HEK293 (cell line): Measurements from ENCODE around the gene CRACR2A.

Experiments used
- EGR2 ChIP-seq: fragments of 450-650 bp; formaldehyde crosslinking; IDR thresholded peaks from 2 replicates; pipeline ENCODE4 v1.5.1; 2016; ENCODE audit warnings: low read depth, missing biosample characterization, missing genetic modification characterization
- GLI2 ChIP-seq: fragments of 450-650 bp; formaldehyde crosslinking; IDR thresholded peaks from 2 replicates; pipeline ENCODE4; 2017; ENCODE audit warnings: missing biosample characterization, missing genetic modification characterization, low read depth, borderline replicate concordance
- HOXC10 ChIP-seq: sonication (generic); formaldehyde crosslinking; IDR thresholded peaks from 2 replicates; pipeline ENCODE4 v1.8.1; 2023; ENCODE audit warnings: mild to moderate bottlenecking, missing genetic modification reagents
- PBX3 ChIP-seq: sonication (generic); formaldehyde crosslinking; IDR thresholded peaks from 2 replicates; pipeline ENCODE4 v1.8.1; 2022; ENCODE audit warnings: mild to moderate bottlenecking, moderate library complexity, missing genetic modification reagents
- PRDM4 ChIP-seq: fragments of 450-650 bp; formaldehyde crosslinking; IDR thresholded peaks from 2 replicates; pipeline ENCODE4 v1.5.1; 2017; ENCODE audit warnings: missing biosample characterization, missing genetic modification characterization
- SCRT1 ChIP-seq: fragments of 450-650 bp; formaldehyde crosslinking; IDR thresholded peaks from 2 replicates; pipeline ENCODE4 v1.5.1; 2016; ENCODE audit warnings: missing biosample characterization, missing genetic modification characterization, borderline replicate concordance
- ZBTB7A ChIP-seq: fragments of 450-650 bp; formaldehyde crosslinking; IDR thresholded peaks from 2 replicates; pipeline ENCODE4 v1.5.1; 2016; ENCODE audit warnings: low read depth, missing biosample characterization, missing genetic modification characterization
- ZFHX2 ChIP-seq: fragments of 450-650 bp; formaldehyde crosslinking; conservative IDR thresholded peaks from 2 replicates; pipeline ENCODE4 v1.5.1; 2016; ENCODE audit warnings: missing biosample characterization, missing genetic modification characterization
- ZNF184 ChIP-seq: fragments of 450-650 bp; IDR thresholded peaks from 2 replicates; pipeline ENCODE4 v1.5.1; 2018; ENCODE audit warnings: missing biosample characterization, mild to moderate bottlenecking, missing genetic modification characterization
- ZNF19 ChIP-seq: fragments of 450-650 bp; formaldehyde crosslinking; IDR thresholded peaks from 2 replicates; pipeline ENCODE4; 2016; ENCODE audit warnings: missing biosample characterization, missing genetic modification characterization, low read depth
- ZNF202 ChIP-seq: fragments of 450-650 bp; formaldehyde crosslinking; IDR thresholded peaks from 2 replicates; pipeline ENCODE4 v1.5.1; 2016; ENCODE audit warnings: missing biosample characterization, missing genetic modification characterization, borderline replicate concordance
- ZNF48 ChIP-seq: fragments of 450-650 bp; formaldehyde crosslinking; IDR thresholded peaks from 2 replicates; pipeline ENCODE4 v1.5.1; 2016; ENCODE audit warnings: missing biosample characterization, missing genetic modification characterization
- ZNF501 ChIP-seq: fragments of 450-650 bp; formaldehyde crosslinking; IDR thresholded peaks from 2 replicates; pipeline ENCODE4 v1.5.1; 2016; ENCODE audit warnings: missing biosample characterization, missing genetic modification characterization
- ZNF596 ChIP-seq: fragments of 450-650 bp; IDR thresholded peaks from 2 replicates; pipeline ENCODE4 v1.5.0; 2018; ENCODE audit warnings: missing biosample characterization, mild to moderate bottlenecking, missing genetic modification characterization, moderate library complexity
- ZNF677 ChIP-seq: fragments of 450-650 bp; IDR thresholded peaks from 2 replicates; pipeline ENCODE4 v1.5.0; 2018; ENCODE audit warnings: missing biosample characterization, mild to moderate bottlenecking, missing genetic modification characterization, moderate library complexity
- ZNF707 ChIP-seq: fragments of 450-650 bp; formaldehyde crosslinking; IDR thresholded peaks from 2 replicates; pipeline ENCODE4 v1.5.1; 2016; ENCODE audit warnings: missing biosample characterization, missing genetic modification characterization
- ZSCAN30 ChIP-seq: fragments of 450-650 bp; IDR thresholded peaks from 2 replicates; pipeline ENCODE4 v1.5.1; 2018; ENCODE audit warnings: missing biosample characterization, mild to moderate bottlenecking, missing genetic modification characterization, moderate library complexity
- ZXDB ChIP-seq: fragments of 450-650 bp; formaldehyde crosslinking; IDR thresholded peaks from 2 replicates; pipeline ENCODE4 v1.5.1; 2016; ENCODE audit warnings: missing biosample characterization, missing genetic modification characterization
- TF ChIP-seq, protein P1 (sequence below): fragments of 450-650 bp; formaldehyde crosslinking; IDR thresholded peaks from 2 replicates; pipeline ENCODE4 v1.5.1; 2016; ENCODE audit warnings: missing biosample characterization, missing genetic modification characterization, borderline replicate concordance
- TF ChIP-seq, protein P2 (sequence below): fragments of 450-650 bp; formaldehyde crosslinking; conservative IDR thresholded peaks from 2 replicates; pipeline ENCODE4 v1.5.1; 2016; ENCODE audit warnings: low read depth, missing biosample characterization, missing genetic modification characterization
- TF ChIP-seq, protein P3 (sequence below): fragments of 450-650 bp; formaldehyde crosslinking; conservative IDR thresholded peaks from 2 replicates; pipeline ENCODE4 v1.5.1; 2016; ENCODE audit warnings: low read depth, missing biosample characterization, missing genetic modification characterization
- TF ChIP-seq, protein P4 (sequence below): fragments of 450-650 bp; IDR thresholded peaks from 2 replicates; pipeline ENCODE4 v1.5.1; 2018; ENCODE audit warnings: missing biosample characterization, mild to moderate bottlenecking, missing genetic modification characterization

The CRACR2A gene

DNA sequence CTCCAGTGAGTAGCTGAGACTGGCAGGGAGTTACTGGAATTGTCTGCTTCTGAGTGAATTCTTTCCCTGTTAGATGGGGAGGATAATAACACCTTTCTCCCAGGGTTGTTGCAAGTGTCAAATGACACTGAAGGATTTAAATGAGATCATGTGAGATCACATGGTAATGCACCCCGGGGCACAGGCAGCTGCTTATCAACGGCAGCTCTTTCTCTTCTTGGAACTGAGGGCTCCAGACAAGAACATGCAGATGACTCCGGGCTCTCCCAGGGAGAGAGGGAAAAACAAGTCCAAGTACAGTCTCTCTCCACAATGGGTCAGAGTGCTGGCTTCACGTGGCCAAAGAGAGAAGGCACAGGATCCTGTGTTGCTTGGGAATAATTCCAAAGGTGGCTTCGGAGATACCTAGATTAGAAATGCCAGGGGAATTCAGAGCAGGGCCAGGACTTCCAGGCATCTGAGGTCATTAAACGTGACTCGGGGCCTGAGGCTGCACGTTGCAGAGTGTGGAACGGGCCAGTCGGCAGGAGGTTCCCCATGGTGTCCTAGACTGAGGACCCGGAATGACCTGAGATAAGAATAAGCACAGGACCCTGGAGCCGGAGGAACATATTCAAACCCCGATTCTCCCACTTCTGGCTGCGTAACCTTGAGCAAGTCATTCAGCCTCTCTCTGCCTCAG, 152.7 kb downstream of the CRACR2A start (continued):
- TF ChIP-seq ZNF596 (tag by site-specific recombination) = no peak
- TF ChIP-seq ZBTB7A (tag by site-specific recombination) = no peak
- TF ChIP-seq ZNF707 (tag by site-specific recombination) = no peak
- no peak for TF ChIP-seq GLI2
- no peak for TF ChIP-seq EGR2
- TF ChIP-seq, protein P1, sequence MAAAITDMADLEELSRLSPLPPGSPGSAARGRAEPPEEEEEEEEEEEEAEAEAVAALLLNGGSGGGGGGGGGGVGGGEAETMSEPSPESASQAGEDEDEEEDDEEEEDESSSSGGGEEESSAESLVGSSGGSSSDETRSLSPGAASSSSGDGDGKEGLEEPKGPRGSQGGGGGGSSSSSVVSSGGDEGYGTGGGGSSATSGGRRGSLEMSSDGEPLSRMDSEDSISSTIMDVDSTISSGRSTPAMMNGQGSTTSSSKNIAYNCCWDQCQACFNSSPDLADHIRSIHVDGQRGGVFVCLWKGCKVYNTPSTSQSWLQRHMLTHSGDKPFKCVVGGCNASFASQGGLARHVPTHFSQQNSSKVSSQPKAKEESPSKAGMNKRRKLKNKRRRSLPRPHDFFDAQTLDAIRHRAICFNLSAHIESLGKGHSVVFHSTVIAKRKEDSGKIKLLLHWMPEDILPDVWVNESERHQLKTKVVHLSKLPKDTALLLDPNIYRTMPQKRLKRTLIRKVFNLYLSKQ (tag by site-specific recombination) = no peak
- TF ChIP-seq, protein P2, sequence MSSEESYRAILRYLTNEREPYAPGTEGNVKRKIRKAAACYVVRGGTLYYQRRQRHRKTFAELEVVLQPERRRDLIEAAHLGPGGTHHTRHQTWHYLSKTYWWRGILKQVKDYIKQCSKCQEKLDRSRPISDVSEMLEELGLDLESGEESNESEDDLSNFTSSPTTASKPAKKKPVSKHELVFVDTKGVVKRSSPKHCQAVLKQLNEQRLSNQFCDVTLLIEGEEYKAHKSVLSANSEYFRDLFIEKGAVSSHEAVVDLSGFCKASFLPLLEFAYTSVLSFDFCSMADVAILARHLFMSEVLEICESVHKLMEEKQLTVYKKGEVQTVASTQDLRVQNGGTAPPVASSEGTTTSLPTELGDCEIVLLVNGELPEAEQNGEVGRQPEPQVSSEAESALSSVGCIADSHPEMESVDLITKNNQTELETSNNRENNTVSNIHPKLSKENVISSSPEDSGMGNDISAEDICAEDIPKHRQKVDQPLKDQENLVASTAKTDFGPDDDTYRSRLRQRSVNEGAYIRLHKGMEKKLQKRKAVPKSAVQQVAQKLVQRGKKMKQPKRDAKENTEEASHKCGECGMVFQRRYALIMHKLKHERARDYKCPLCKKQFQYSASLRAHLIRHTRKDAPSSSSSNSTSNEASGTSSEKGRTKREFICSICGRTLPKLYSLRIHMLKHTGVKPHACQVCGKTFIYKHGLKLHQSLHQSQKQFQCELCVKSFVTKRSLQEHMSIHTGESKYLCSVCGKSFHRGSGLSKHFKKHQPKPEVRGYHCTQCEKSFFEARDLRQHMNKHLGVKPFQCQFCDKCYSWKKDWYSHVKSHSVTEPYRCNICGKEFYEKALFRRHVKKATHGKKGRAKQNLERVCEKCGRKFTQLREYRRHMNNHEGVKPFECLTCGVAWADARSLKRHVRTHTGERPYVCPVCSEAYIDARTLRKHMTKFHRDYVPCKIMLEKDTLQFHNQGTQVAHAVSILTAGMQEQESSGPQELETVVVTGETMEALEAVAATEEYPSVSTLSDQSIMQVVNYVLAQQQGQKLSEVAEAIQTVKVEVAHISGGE (tag by site-specific recombination) = no peak
- TF ChIP-seq ZNF501 (tag by site-specific recombination) = no peak
- no peak for TF ChIP-seq HOXC10 (CRISPR knock-in tag)
- no peak for TF ChIP-seq ZFHX2 (tag by site-specific recombination)
- TF ChIP-seq ZNF48 (tag by site-specific recombination) = no peak
- TF ChIP-seq, protein P3, sequence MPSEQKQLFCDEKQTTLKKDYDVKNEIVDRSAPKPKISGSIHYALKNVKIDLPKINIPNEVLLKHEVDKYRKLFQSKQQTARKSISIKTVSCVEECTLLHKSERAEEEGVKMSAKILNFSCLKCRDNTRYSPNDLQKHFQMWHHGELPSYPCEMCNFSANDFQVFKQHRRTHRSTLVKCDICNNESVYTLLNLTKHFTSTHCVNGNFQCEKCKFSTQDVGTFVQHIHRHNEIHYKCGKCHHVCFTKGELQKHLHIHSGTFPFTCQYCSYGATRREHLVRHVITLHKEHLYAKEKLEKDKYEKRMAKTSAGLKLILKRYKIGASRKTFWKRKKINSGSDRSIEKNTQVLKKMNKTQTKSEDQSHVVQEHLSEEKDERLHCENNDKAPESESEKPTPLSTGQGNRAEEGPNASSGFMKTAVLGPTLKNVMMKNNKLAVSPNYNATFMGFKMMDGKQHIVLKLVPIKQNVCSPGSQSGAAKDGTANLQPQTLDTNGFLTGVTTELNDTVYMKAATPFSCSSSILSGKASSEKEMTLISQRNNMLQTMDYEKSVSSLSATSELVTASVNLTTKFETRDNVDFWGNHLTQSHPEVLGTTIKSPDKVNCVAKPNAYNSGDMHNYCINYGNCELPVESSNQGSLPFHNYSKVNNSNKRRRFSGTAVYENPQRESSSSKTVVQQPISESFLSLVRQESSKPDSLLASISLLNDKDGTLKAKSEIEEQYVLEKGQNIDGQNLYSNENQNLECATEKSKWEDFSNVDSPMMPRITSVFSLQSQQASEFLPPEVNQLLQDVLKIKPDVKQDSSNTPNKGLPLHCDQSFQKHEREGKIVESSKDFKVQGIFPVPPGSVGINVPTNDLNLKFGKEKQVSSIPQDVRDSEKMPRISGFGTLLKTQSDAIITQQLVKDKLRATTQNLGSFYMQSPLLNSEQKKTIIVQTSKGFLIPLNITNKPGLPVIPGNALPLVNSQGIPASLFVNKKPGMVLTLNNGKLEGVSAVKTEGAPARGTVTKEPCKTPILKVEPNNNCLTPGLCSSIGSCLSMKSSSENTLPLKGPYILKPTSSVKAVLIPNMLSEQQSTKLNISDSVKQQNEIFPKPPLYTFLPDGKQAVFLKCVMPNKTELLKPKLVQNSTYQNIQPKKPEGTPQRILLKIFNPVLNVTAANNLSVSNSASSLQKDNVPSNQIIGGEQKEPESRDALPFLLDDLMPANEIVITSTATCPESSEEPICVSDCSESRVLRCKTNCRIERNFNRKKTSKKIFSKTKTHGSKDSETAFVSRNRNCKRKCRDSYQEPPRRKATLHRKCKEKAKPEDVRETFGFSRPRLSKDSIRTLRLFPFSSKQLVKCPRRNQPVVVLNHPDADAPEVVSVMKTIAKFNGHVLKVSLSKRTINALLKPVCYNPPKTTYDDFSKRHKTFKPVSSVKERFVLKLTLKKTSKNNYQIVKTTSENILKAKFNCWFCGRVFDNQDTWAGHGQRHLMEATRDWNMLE (tag by site-specific recombination) = no peak
- no peak for TF ChIP-seq PRDM4
- peak; percentile 40; the same call in 1 of the 2 replicates for TF ChIP-seq ZNF677 (tag by site-specific recombination)
- TF ChIP-seq ZSCAN30 = no peak
- TF ChIP-seq SCRT1 (tag by site-specific recombination) = no peak
- no peak for TF ChIP-seq PBX3 (CRISPR knock-in tag)
- TF ChIP-seq ZNF19 (tag by site-specific recombination) = no peak
- no peak for TF ChIP-seq ZNF184 (tag by site-specific recombination)
- no peak for TF ChIP-seq ZXDB
- TF ChIP-seq ZNF202 (tag by site-specific recombination) = no peak
- TF ChIP-seq, protein P4, sequence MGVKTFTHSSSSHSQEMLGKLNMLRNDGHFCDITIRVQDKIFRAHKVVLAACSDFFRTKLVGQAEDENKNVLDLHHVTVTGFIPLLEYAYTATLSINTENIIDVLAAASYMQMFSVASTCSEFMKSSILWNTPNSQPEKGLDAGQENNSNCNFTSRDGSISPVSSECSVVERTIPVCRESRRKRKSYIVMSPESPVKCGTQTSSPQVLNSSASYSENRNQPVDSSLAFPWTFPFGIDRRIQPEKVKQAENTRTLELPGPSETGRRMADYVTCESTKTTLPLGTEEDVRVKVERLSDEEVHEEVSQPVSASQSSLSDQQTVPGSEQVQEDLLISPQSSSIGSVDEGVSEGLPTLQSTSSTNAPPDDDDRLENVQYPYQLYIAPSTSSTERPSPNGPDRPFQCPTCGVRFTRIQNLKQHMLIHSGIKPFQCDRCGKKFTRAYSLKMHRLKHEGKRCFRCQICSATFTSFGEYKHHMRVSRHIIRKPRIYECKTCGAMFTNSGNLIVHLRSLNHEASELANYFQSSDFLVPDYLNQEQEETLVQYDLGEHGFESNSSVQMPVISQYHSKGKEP = peak; percentile 41; the same call in 1 of the 2 replicates
